Measurements from ENCODE around the gene HERC3. TPM values are rescaled to one million over a fixed set of nuclear protein-coding genes. Genes with fewer than 3 reads are reported as not detected.

HERC3 gene
- total and polyA plus RNA-seq, 2 of the 13 experiments (the other 11 are each of a cell fraction or from before 2014, with no cell fraction given): 3.8 to 6.2 TPM

DNA sequence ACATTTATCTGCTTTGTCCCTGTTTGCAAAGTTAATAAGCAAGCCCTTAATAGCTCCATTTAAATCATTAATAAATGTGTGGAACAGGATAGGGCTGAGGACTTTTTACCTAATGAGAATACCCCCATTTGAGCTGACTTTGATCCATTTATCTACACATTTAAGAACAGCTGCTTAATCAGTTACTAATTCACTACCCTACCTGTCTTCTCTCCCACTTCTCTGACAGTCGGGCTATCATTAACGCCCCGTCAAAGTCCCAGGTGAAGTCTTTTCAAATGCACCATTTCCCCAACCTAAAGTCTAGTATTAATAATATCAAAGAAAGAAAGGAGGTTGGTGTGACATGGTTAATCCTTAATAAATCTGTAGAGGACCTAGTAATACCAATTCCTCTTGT lies 162.5 kb downstream of the HERC3 start:
- ChIA-PET CTCF (ENCODE audit: low intra/inter-chr PET ratio, low total read pairs) (no interaction called here), POLR2A (interaction anchor here (1.4 kb wide), 1 partner anchor 52 kb away, joined by 4 read pairs; no protein-coding TSS in a partner anchor)
- TF ChIP-seq ASH2L (IDR thresholded peaks at IDR 0.05; ENCODE audit: insufficient read length, low read depth, low read length) (peak; percentile 3), ZNF570 (CRISPR knock-in tag; IDR thresholded peaks at IDR 0.05; ENCODE audit: borderline replicate concordance) (no peak), SIN3B (IDR thresholded peaks at IDR 0.05; ENCODE audit: low read length) (no peak), ZFP1 (CRISPR knock-in tag; IDR thresholded peaks at IDR 0.05) (no peak)
- Histone ChIP-seq H4K20me1 (ENCODE audit: insufficient read depth, low read length) (no peaks in the 10 kb centered on the region), H3K27me3 (ENCODE audit: control insufficient read depth in 1 of 2, insufficient read depth in 2 of 2, low read length in 2 of 2) (no peaks in the 10 kb centered on the region), H2AFZ (ENCODE audit: low read length) (no peak overlapping the region), H3K4me1 (ENCODE audit: insufficient read depth, low read length) (peaks cover 80% of the 10 kb centered on the region), H3K9ac (ENCODE audit: insufficient read depth, low read depth, low read length) (peak overlapping the region; percentile 48), H3K4me3 (replicated peaks in 1 of 3; ENCODE audit: insufficient read depth in 1 of 3, low read depth in 2 of 3, low read length in 3 of 3) (peak overlapping the region in 1 of 3 experiments; percentile 25; a peak in 1 of 6 replicates), H3K9me3 (ENCODE audit: low read length) (no peaks in the 10 kb centered on the region), H3K4me2 (ENCODE audit: low read depth, low read length) (peak overlapping the region; percentile 56), H3K36me3 (replicated peaks in 1 of 2; ENCODE audit: control insufficient read depth in 1 of 2, insufficient read depth in 2 of 2, low read length in 2 of 2) (peaks cover 5 to 21% of the 10 kb centered on the region in 2 experiments), H3K27ac (ENCODE audit: extremely low read length, insufficient read depth, low read length) (peak overlapping the region; percentile 84), H3K79me2 (ENCODE audit: insufficient read depth, low read length) (no peaks in the 10 kb centered on the region)
- FAIRE-seq (no peak), ATAC-seq (no peak), DNase-seq (ENCODE audit: low spot score) (no peak)
- 54% methylated on average over 3 of the region's 3 CpGs for WGBS (ENCODE audit: low lambda C conversion rate)
- in situ Hi-C loops (cut with HindIII; ENCODE audit: extremely low pct_ligation_motif_present, low pct_unique_long_range_greater_than_20kb) (loop anchor here (5.0 kb wide), 1 partner anchor 53 kb away; no protein-coding TSS in a partner anchor), intact Hi-C loops (cut with micrococcal nuclease; ENCODE audit: unreplicated experiment) (loop anchor here (2.0 to 5.0 kb wide), 2 partner anchors 58 to 358 kb away; no protein-coding TSS in a partner anchor)
- BruUV-seq (replicated peaks): no TSS peak

DNA sequence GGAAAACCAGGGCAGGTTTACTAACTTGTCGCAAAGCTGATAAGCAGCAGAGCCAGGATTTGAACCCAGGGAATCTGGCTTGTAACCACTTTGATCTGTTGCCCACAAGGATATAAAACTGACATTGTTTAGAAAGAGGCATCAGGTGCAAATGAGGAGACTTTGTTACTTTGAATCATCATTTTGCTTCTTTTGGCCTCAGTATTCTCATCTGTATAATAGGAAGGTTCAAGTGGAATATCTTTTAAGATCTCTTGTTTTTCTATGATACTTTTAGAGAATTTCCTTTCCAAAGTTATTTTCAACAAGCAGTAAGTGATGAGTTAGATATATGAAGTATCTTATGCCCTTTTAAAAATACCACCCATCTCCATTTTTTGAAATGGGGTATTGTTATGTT lies 163.2 kb downstream of the HERC3 start:
- Histone ChIP-seq H3K4me3 (replicated peaks in 1 of 3; ENCODE audit: insufficient read depth in 1 of 3, low read depth in 2 of 3, low read length in 3 of 3) (no peak overlapping the region; a peak in 1 of 6 replicates), H2AFZ (ENCODE audit: low read length) (no peak overlapping the region), H3K27me3 (ENCODE audit: control insufficient read depth in 1 of 2, insufficient read depth in 2 of 2, low read length in 2 of 2) (no peaks in the 10 kb centered on the region), H4K20me1 (ENCODE audit: insufficient read depth, low read length) (no peaks in the 10 kb centered on the region), H3K27ac (ENCODE audit: extremely low read length, insufficient read depth, low read length) (peak overlapping the region; percentile 84), H3K4me1 (ENCODE audit: insufficient read depth, low read length) (peaks cover 87% of the 10 kb centered on the region), H3K79me2 (ENCODE audit: insufficient read depth, low read length) (no peaks in the 10 kb centered on the region), H3K36me3 (replicated peaks in 1 of 2; ENCODE audit: control insufficient read depth in 1 of 2, insufficient read depth in 2 of 2, low read length in 2 of 2) (peaks cover 2 to 14% of the 10 kb centered on the region in 2 experiments), H3K9ac (ENCODE audit: insufficient read depth, low read depth, low read length) (no peak overlapping the region), H3K4me2 (ENCODE audit: low read depth, low read length) (peak overlapping the region; percentile 56), H3K9me3 (ENCODE audit: low read length) (no peaks in the 10 kb centered on the region)
- in situ Hi-C loops (cut with HindIII; ENCODE audit: extremely low pct_ligation_motif_present, low pct_unique_long_range_greater_than_20kb) (loop anchor here (5.0 kb wide), 1 partner anchor 52 kb away; no protein-coding TSS in a partner anchor), intact Hi-C loops (cut with micrococcal nuclease; ENCODE audit: unreplicated experiment) (loop anchor here (2.0 kb wide), 1 partner anchor 357 kb away; no protein-coding TSS in a partner anchor)
- peak; percentile 82; the same call in 1 of the 2 replicates for TF ChIP-seq CHD4 (IDR thresholded peaks at IDR 0.05; ENCODE audit: borderline replicate concordance, low read length)
- peak; percentile 92 for TF ChIP-seq ZNF629 (CRISPR knock-in tag; conservative IDR thresholded peaks at IDR 0.05)
- no peak for TF ChIP-seq PLRG1 (conservative IDR thresholded peaks at IDR 0.05)
- TF ChIP-seq FOXK2 (IDR thresholded peaks at IDR 0.05): no peak
- CTCF ChIA-PET (ENCODE audit: low intra/inter-chr PET ratio, low total read pairs): no interaction called here
- POLR2A ChIA-PET: no interaction called here
- 92% methylated on average over 1 of the region's 1 CpG for WGBS (ENCODE audit: low lambda C conversion rate)
- DNase-seq (ENCODE audit: low spot score) (no peak), FAIRE-seq (no peak), ATAC-seq (no peak)
- no TSS peak for BruUV-seq (replicated peaks)
